GM21825 (cell line): ENCODE data around the gene MOV10L1.
"Not testable (repeated sequence)": the region's sequence is repeated elsewhere in the genome, so short reads cannot be mapped to it uniquely, and the experiment has no call there.

Experiments
- ATAC-seq: cut with Tn5 transposase; IDR thresholded peaks from one replicate; pipeline ENCODE4 v1.9.1; 2021; ENCODE audit warnings: mild to moderate bottlenecking, moderate library complexity; ENCODE audit not compliant: unreplicated experiment

Gene MOV10L1

DNA sequence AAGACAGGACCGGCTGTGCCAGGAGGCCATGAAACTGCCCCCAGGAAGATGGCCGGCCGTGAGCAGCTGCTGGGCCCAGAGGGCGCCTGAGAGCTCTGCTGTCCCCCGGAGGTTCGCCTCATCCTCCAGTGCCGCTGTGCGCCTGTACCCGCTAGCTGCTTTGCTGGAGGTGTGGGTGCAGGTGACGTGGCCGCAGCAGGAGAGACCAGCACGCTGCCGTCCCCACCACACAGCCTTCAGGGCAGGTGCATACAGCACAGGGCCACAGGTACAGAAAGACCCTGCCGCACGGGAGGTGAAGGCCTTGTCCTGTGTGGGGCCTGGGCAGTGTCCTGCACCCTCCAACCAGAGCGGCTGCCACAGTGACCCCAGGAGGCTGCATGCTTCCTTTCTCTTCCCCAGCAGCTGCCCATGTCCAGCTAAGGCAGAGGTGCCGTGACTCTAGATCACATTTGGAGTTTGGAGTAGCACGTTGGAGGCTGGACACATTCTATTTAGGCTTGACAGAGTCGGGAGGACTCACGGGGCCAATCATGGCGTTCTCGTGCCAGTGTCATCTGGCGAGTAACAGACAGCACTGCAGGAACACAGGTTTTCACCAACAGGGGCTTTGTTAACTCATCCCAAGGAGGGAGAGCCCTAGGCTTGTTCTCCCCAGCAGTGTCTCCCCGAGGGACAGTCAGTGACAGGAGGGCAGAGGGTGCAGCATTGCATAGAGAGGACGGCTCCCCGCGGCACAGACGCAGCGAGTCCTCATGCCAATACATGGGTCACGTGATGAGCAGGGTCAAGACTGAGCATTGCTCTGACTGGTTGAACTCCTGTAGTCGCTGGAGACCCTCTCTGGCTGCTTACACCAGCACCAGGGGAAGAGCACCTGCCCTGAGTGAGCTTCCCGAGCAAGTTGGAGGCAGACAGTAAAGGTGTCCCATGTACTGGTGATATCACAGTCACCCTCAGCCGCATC lies 62.0 kb downstream of the MOV10L1 start:
- ATAC-seq: no peak

DNA sequence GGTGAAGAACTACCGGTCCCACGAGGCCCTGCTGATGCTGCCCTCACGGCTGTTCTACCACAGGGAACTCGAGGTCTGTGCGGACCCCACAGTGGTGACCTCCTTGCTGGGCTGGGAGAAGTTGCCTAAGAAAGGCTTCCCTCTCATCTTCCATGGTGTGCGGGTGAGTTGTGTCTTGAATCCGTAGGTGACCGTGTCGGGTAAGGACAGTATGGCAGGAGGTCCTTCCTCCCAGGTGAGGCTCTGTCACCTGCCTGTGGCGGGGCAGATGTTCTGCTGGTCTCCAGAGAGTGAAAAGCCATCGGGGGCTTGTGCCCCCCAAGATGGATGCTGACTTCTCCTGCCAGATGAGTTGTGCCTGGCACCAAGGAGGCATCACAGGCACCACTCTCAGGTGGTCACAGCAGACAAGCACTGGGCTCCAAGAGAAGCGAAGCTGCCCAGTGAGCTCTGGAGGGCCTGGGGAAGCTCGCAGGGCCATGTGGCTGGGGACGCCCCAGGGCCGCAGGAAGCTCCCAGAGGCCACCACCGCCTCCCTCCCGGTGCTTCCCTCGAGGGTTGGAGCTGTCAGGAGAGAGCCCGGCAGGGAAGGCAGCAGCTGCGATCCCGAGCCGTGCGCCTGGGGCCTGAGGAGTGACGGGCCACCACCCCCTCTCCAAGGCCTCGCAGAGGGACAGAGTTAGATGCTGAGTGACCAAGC lies 63.4 kb downstream of the MOV10L1 start:
- ATAC-seq: no peak

DNA sequence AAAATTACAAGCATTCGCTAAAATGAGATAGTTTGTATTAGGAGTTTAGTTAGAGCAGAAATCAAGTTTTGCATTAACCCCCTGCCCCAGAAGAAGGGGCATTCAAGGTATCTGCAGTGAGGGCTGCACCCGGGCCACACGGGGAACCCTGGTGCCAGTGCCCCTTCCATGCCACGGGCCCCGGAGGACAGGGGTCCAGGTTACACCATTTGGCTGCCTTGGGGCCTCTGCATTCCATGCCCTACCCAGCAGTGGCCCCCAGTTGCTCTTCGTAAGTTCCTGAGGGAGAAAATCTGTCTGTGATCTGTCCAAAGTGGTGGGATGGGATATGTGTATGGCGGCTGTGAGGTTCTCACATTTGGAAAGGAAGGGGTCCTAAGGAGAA lies 63.9 kb downstream of the MOV10L1 start:
- no peak for ATAC-seq

DNA sequence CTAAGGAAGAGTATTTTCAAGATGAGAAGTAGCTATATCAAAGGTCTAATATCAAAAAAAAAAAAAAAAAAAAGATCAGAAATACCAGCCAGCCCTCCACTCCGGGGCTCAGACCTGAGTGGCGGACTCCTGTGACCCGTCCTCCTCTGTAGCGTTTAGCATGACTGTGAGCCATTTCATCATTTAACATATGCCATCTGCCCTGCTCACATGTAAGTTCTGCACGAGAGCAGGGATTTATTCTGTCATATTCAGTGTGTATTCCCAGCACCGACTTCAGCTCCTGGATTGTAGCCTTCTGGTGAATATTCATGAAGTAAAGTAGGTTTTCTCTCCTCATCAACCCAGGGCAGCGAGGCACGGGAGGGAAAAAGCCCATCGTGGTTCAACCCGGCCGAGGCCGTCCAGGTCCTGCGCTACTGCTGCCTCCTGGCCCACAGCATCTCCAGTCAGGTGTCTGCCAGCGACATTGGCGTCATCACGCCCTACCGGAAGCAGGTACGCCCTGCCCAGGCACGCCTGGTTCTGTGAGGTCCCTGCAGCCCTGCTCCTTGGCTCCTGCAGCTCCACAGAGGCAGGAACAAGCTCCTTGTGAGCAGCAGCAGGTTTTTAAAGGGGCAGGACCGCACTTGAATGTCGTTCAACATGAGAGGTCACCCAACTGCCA lies 68.0 kb downstream of the MOV10L1 start:
- no peak for ATAC-seq

DNA sequence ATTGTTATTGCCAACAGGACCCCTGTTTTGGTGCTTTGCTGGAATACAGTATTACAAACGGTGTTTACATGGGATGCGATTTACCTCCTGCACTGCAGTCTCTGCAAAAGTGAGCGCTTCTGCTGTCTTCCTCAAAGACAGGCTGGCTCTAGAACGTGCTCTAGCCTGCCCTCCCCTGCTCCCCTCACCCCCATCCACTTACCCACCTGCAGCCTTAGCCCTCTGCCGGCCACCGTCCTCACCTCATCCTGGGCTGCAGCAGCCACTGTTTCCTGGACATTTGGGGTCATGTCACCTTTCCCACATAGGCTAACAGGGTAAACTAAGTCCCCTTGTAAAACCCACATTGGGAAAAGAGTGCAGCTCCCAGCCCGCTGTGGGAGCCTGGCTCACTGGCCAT lies 71.1 kb downstream of the MOV10L1 start:
- no peak for ATAC-seq

DNA sequence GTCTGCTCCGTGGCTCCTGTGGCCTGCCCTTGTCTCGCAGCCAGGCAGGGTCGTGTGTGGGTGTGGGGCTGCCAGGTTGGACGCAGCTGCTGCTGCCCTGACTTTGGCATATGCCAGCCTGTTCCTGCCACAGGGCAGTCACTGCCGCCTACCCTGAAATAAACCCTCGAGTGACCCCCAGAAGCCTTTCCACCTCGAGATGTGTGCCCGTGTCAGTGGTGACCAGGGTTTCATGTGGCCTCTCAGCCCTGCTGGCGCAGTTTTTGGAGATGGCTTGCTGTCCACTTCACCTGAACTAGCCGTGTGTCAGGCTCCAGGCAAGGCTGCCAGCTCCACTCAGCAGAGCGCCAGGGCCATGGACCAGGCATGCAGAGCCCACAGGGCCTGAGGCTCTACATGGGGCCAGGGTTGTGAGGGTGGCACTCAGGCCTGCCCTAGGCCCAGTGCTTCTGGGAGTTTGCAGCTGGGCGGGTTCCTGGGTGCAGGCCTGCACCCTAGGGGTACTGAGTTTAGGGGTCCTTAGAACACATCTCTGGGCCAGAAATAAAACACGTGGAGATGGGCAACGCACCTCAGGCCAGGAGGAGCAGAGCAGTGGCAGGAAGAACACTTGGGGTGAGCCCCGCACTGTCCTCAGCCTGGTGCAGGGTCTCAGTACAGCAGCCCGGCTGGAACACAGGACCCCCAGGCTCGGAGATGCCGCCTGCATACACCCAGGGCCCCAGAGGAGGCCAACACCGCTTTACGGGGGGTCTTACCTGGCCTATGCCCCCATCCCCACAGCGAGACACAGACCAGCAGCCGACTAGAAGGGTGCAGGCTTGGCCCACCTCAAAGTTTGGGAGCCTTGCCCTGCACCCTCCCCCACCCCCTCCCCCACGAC lies 71.9 kb downstream of the MOV10L1 start:
- no peak for ATAC-seq

DNA sequence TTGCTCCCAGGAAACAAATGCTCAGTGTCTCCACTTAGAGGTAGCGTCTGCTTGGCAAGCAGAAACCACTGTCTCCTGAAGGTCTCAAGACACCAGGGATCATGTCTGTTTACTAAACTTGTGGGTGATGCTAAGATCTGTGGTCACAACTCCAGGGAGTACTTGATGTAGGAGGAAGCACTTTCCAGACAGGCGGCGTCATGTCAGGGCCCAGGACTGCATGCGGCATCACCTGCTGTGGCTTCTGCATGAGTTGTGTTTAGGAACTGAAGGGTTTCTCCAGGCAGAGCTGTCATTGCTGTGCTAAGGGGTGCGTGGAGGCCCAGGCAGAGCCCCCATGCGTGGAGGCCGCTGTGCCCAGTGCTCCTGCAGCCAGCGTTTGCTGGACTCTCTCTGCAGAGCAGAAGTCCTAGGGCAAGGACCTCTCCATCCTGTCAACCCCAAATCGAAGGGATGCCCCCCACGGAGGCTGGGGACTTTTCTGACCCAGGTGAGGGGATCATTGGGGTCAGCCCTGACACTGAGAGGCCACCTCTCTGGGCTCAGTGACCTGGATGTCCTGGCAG lies 72.7 kb downstream of the MOV10L1 start:
- no peak for ATAC-seq

DNA sequence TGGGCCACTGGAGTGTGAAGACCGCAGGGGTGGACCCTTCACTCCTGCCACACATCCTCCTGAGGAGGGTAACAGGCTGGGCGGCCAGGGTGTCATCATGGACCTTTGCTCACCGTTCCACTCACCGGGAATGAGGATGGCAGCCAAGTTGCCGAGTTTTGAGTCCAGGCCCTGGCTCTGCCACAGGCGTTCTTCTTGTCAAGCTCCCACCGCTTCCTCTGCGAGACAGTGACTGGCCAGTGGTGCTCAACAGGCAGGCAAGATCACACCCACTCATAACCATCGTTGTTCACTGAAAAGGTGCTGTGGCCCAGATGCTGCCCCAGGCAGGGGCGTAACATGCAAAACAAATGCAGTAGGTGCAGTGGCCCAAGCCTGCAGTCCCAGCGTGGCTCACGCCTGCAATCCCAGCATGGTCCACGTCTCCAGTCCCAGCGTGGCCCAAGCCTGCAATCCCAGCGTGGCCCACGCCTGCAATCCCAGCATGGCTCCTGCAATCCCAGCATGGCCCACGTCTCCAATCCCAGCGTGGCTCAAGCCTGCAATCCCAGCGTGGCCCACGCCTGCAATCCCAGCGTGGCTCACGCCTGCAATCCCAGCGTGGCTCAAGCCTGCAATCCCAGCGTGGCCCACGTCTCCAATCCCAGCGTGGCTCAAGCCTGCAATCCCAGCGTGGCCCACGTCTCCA lies 75.8 kb downstream of the MOV10L1 start:
- ATAC-seq: no peak

DNA sequence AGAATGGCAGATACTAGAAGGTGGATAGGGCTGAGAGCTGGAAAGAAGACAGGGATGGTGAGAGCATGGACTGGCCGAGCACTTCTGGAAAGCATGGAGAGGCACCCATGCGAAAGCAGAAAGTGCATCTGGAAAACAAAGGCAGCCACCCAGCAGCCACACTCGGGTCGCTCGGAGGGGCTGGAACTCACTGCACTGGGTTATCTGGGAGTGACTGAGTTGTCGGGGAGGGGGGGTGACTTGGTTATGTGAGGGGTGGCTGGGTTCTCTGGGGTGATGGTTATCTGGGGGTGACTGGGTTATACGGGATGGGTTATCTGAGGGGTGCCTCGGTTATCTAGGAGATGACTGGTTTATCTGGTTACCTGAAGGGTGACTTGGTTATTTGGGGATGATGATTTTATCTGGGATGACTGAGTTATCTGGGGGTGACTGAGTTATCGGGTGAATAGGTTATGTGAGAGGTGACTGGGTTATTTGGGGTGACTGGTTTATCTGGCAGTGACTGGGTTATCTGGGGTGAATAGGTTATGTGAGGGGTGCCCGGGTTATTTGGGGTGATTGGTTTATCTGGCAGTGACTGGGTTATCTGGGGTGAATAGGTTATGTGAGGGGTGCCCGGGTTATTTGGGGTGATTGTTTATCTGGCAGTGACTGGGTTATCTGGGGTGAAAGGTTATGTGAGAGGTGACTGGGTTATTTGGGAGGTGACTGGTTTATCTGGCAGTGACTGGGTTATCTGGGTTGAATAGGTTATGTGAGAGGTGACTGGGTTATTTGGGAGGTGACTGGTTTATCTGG lies 78.1 kb downstream of the MOV10L1 start:
- ATAC-seq: no peak

DNA sequence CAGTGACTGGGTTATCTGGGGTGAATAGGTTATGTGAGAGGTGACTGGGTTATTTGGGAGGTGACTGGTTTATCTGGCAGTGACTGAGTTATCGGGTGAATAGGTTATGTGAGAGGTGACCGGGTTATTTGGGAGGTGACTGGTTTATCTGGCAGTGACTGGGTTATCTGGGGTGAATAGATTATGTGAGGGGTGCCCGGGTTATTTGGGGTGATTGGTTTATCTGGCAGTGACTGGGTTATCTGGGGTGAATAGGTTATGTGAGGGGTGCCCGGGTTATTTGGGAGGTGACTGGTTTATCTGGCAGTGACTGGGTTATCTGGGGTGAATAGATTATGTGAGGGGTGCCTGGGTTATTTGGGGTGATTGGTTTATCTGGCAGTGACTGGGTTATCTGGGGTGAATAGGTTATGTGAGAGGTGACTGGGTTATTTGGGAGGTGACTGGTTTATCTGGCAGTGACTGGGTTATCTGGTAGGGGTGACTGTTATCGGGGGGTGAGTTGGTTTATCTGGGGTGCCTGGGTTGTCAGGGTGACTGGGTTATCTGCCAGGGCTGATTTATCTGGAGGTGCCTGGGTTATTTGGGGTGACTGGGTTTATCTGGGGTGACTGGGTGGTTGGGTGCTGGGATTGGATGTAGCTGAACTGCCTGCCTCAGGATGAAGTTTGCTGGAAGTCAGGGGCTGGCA lies 78.8 kb downstream of the MOV10L1 start:
- not testable (repeated sequence) for ATAC-seq

DNA sequence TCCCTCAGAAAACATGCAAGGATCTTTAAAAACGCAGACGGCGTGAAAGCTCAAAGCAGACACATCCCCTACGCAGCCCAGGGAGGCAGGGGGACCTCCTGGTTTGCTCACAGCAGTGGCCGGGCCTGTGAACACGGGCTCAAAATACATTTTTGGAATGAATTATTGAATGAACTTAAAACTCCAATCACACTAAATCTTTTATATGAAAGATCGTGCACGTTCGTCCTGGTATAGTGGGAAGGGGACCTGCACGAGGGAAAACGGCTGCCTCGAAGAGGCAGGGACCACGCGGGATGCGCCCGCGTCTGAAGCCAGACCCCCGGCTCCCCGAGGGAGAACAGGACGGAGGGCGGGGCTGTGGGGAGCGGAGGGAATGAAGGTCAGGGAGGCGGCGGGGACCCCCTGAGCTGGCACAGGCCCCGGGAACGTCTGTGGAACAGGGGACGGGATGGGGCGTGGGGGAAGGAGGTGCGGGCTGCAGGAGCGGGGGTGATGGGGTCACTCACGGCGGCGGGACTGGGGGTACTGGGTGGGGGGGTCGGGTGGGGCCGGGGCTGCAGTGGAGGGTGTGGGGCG lies 79.5 kb downstream of the MOV10L1 start:
- no peak for ATAC-seq

DNA sequence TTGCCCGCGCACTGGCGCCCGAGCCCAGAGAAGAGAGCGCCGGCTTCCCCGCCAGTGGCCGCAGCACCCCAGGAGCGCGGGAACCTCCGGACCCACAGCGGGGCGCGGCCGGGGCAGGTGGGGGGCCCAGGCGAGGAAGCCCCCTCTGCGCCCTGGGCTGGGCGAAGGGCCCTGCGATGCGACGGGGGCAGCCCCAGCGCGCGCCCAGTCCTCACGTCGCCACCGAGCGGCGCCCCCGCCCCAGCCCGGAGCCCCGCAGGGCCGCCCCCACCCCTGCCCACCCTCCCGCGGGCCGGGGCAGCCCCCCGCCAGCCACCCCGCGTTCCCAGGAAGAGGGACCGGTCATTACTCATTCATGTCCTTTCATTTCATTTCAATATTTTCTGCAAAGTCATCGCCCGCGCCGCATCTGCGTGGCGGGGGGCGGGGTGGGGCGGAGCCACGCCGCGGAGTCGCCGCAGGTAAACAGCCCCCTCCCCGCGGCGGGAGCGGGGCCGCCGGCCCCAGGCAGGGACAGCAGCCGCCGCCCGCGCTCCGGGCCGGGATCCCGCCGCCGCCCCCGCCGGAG lies 80.1 kb downstream of the MOV10L1 start:
- no peak for ATAC-seq

DNA sequence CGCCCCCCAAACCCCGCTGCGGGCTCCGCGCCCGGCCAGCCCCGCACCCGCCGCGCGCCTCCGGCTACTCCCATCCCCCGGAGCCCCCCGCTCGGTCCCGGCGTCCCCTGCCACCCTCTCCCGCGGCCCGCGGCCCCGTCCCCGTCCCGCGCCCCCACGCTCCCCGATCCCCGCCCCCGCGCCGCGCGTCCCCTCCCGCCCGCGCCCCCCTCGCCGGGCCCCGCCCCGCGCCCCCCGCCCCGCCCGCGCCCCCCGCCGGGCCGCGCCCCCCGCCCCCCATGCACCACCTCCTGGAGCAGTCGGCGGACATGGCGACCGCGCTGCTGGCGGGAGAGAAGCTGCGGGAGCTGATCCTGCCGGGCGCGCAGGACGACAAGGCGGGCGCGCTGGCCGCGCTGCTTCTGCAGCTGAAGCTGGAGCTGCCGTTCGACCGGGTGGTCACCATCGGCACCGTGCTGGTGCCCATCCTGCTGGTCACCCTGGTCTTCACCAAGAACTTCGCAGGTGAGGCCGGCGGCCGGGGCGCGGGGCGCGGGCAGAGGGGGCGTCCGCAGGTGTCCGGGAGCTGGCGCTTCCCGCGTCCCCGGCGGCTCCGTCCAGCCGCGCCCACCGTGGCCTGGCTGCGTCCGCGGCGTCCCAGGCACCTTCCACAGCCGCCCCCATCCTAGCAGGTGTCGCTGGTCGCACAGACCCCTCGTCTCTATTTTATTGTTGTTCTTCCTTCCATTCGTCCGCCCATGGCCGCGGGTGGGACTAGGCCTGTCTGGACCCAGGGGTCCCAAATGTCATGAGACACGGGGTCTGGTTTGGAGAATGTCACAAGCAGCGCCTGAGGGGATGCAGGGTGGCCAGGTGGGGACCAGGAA lies 80.9 kb downstream of the MOV10L1 start, which contains the start of gene PANX2:
Gene PANX2 (plus strand): TSS at position 279 of the 866 bp plus-strand sequence. CDS start 0 bp downstream, at position 279.
- no peak for ATAC-seq

DNA sequence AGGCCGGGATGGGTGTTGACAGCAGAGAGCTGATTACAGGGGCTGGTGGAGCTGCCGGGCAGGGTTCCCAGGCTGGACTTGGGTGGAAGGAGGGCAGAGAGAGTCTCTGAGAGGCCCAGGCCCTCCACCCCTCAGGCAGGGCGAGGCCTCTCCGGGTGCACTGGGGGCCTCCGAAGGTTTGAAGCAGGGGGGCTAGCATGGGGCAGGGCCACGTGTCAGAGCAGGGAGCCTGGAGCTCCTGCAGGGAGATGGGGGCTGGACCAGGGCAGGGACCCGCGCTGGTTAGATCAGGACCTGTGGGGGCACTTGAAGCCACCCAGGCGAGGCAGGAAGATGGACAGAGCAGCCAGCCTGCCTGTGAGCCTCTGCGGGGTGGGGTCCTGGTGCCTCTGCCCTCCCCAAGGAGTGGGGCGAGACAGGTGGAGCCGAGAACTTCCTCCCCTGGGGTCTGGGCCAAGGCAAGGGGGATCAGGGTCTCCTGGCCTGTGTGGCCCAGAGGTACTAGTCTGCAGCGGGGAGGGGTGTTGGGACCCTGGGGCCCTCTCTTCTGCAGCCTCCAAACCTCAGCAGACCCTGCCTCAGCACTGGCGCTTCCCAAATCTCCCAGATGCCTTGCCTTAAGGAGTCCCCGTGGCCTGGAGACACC lies 81.6 kb downstream of the MOV10L1 start:
- ATAC-seq: no peak

DNA sequence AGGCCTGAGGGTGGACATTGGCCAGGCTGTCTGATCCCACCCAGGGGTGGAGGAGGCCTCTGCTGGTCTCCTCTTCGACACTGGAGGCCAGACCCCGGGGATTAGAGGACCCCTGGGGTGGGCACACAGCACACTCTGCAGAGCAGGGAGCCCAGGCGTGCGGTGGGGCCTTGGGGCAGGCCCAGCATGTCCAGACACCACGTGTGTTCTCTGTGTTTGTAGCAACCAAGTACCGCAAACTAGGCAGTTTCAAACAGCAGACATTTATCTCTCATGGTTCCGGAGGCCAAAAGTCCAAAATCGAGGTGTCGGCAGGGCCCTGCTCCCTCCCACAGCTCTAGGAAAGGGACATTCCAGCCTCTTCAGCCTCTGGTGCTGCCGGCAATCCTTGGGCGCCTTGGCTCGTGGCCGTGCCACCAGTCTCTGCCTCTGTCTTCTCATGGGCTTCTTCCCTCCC lies 82.2 kb downstream of the MOV10L1 start:
- no peak for ATAC-seq
